GM11168 (cell line): ENCODE data around the gene SAYSD1.

ENCODE experiments used
- in situ Hi-C: fragments of 300-500 bp; cut with MboI; formaldehyde crosslinking; loops from one replicate; pipeline ENCODE4 v1.12.0; 2022; ENCODE audit warnings: low sequenced_read_pairs; ENCODE audit not compliant: unreplicated experiment

The SAYSD1 gene

DNA sequence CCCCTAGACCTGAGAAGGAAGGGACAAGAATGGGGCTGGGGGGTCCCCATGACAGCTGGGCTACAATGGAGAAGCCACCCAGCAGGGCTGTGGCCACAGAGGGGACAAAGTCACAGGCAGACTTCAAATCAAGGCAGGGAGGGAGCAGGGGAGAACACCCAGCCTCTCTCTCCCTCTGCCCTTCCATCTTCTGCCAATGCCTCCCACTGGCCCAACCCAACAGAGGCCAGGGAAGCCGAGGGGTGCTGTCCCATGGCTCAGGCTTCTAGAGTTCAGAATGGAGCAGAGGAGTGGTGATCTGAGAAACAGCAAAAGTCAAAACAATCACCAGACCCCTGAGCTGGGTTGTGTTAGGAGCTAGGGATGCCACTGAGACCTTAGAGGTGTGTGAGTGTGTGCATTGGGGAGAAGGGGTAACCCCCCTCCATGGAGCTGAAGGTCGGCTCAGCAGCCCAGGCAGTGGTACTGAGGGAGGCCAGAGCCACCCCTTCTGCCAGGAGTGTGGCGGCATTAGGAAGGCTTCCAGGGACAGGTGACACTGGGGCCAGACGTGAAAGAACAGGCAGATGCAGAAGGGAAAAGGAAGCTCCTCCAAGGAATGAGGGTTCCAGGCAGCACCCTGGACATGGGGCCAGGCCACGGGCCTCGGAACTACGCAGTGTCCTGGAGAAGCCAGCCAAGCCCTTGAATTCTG lies 54.4 kb downstream of the SAYSD1 start:
- in situ Hi-C loops: no loop called here

DNA sequence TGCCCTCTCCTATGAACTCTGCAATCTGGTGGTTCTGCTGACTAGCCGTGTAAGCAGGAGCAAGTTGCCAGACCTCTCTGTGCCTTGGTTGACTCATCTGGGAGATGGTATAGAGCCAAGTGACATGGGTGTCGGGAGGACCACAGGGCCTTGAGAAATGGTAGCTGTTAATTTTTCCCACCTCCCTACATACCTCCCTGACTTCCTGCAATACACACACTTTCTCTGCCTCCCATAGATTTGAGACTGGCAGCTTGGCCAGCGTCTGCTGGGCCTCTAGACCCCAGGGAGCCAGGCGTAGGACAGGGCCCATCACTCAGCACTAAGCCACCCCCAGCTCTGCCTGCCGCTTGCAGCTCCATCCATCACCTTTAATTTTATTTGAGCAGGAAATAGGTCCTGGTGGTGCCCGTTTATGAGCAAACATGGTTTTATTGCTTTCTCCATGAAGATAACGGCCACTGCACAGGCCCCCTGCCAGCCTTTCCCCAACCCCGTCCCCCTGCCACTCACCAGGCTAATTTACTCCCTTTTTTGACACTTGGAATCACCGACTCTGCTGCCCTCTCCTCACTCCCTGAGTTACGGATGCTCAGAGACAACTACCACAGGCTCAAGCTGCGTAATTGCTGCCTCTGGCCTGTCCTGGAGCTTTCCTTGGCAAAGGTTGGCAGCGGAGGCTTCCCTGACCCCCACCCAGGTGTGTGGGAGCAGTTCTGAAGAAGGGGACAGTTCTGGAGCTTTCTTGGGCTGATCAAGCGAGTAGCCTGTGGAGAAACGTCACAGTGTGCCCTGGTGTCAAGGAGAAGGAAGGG lies 55.3 kb downstream of the SAYSD1 start:
- in situ Hi-C loops: no loop called here

DNA sequence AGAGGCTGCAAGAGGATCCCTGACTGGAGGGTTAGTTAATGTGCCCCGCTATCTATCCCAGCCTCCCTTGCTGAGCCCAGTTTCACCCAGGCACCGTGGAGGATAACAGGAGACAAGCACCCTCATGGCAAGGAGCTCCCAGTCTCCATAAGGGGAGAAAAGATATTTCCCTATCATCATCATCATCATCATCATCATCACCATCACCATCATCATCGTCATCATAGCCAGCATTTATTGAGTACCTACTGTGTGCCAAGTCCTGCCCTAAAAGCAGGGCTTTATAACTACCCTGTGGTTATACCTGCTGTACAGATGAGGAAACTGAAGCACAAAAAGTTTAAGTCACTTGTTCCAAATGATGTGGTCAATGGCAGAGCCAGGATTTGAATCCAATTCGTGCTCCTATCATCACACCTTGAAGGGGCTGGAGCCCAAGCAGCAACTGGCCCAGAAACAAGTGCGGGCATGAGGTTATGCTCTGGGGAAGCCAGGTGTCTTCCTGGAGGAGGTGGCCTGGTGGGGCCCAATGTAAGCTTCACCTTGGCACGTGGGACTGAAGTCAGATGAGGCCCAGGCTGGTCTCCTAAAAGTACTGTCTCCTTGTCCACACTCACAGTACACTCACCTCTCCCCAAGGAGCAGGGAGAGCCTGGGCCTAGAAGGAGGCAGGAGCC lies 56.4 kb downstream of the SAYSD1 start:
- in situ Hi-C loops: no loop called here

DNA sequence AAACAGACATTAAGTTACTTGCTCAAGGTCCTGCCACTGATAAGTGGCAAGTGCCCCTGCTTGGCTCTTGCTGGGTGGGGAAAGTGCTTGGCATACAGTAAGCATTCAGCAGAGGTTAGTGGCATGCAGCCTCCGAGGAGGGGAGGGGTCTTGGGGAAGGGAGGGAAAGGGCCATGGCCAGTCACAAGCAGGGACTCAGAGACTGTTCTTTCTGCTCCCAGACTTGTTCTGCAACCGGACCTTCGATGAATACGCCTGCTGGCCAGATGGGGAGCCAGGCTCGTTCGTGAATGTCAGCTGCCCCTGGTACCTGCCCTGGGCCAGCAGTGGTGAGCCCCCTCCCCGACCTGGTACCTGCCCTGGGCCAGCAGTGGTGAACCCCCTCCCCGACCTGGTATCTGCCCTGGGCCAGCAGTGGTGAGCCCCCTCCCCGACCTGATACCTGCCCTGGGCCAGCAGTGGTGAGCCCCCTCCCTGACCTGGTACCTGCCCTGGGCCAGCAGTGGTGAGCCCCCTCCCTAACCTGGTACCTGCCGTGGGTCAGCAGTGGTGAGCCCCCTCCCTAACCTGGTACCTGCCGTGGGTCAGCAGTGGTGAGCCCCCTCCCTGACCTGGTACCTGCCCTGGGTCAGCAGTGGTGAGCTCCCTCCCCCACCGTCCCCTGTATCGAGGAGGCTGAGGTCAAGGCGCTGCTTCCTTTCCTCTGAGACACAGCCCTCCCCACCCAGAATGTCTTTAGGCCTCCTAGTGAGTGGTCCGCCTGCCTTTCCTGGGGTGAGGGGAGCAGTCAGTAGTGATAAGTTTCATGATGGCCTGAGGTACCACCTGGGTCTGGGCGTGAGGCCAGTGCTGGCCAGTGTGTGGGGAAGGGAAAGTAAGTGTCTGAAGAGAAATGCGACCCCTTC lies 57.5 kb downstream of the SAYSD1 start:
- in situ Hi-C loops: no loop called here

DNA sequence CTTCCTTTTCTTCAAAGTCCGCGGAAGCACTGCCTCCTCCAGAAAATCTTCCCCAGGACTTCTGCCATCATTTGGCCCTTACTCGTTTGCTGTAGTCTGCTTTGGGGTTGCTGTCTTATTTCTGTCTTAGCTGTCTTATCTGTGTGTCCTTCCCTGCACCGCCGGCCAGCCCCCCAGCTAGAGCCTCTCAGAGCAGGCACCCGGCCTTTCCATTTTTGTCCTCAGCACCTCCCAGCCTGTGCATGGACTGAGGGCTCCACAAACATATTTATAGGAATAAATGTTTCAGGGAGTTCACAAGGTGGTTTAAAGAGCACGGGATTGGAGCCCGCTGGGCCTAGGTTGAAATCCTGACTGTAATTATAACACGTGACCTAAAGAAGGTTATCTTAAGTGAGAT lies 58.3 kb downstream of the SAYSD1 start:
- in situ Hi-C loops: no loop called here

DNA sequence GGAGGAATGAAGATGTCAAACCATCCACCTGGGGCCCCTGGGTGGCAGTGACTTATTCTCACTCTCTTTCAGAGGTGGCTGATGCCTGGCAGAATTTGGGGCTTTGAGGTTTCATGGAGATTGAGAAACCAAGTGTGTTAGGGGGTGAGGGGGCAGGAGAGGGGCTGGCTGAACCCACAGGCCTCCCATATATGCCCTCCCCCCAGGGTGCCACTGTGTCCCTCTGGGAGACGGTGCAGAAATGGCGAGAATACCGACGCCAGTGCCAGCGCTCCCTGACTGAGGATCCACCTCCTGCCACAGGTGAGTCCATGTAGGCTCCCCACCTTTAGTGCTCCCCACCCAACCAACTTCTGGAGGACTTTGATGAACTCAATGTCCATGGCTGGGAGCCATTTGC lies 58.8 kb downstream of the SAYSD1 start:
- in situ Hi-C loops: no loop called here

DNA sequence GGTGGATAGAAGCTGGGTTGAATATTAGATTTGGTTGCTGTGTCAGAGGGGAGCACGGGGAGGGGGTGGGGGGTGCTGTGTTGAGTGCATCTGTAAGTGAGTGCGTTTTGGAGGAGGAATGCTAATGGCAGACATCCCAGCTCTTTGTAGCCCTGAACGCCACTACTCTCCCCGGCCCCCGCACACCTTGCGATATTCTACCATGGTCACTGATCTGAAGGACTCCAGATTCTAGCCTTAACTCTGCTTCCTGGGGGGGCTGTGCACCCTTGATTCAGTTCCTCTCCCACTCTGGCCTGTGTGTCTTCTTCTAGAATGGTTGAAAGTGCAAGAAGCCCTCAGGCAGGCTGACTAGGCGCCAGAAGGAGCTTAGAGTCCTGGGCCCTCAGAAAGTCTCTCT lies 59.3 kb downstream of the SAYSD1 start:
- in situ Hi-C loops: no loop called here

DNA sequence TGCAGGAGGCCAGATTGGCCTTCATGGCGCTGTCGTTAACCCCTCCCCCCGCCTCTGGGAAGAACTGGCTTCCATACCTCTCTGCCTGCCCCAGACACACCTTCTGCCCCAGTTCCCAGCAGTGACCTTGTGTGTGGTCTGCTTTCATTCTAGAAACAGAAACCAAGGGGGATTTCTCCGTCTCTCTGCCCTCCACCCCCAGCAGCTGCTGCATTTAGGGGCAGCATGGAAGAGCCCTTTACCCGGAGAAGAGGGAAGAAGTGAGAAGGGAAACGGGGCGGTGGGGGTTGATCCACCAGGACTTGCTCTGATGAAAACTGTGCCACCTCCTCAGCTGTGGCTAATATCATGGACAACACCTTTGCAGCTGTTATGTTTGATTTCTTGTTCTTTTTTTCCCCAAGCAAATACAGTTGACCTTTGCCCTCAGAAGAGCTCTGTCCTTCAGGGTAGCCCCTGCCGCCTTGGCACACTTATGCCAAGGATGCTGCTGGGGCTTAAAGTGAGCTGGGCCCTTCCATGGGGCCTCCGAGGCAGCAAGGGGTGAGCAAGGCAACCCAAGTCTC lies 60.3 kb downstream of the SAYSD1 start:
- in situ Hi-C loops: no loop called here
